ENCODE data around the gene FHL5.
"Not testable (repeated sequence)": the region's sequence is repeated elsewhere in the genome, so short reads cannot be mapped to it uniquely, and the experiment has no call there.

Gene FHL5

GRCh38 chr6:96611342-96611991 is 48.5 kb downstream of the FHL5 start:
- no peak for DNase-seq

GRCh38 chr6:96613291-96613999 is 50.5 kb downstream of the FHL5 start:
- no peak for DNase-seq

GRCh38 chr6:96620851-96621250 is 57.9 kb downstream of the FHL5 start:
- no peak for DNase-seq

GRCh38 chr6:96621983-96622382 is 59.1 kb downstream of the FHL5 start:
- no peak for DNase-seq

- no peak for DNase-seq
Observed at GRCh38 chr6:96624957-96625356, 62.0 kb downstream of the FHL5 start.

GRCh38 chr6:96626759-96627364 is 63.9 kb downstream of the FHL5 start:
- no peak for DNase-seq

GRCh38 chr6:96631248-96631647 is 68.3 kb downstream of the FHL5 start:
- DNase-seq = no peak

- DNase-seq = not testable (repeated sequence)
Observed at GRCh38 chr6:96637979-96638378, 75.1 kb downstream of the FHL5 start.

- no peak for DNase-seq
Observed at GRCh38 chr6:96645106-96645505, 82.2 kb downstream of the FHL5 start.

- DNase-seq = no peak
Observed at GRCh38 chr6:96649926-96650325, 87.0 kb downstream of the FHL5 start.

GRCh38 chr6:96651816-96652215 is 88.9 kb downstream of the FHL5 start:
- DNase-seq = no peak

- DNase-seq = no peak
Observed at GRCh38 chr6:96652552-96652951, 89.6 kb downstream of the FHL5 start.

- no peak for DNase-seq
Observed at GRCh38 chr6:96653181-96653580, 90.3 kb downstream of the FHL5 start.

GRCh38 chr6:96656567-96656966 is 93.6 kb downstream of the FHL5 start:
- no peak for DNase-seq

- DNase-seq = no peak
Observed at GRCh38 chr6:96657344-96657743, 94.4 kb downstream of the FHL5 start.

- no peak for DNase-seq
Observed at GRCh38 chr6:96659084-96659845, 96.3 kb downstream of the FHL5 start.
